H9 (cell line): ENCODE results near the gene CFAP299. TPM values are rescaled to one million over a fixed set of nuclear protein-coding genes. Genes with fewer than 3 reads are reported as not detected.

ENCODE experiments used
- DNase-seq: peaks from one replicate; pipeline ENCODE4 v3.0.0-alpha.2; 2017
- H2AFZ ChIP-seq: one replicate; pipeline ENCODE4 v1.6.1; 2013; ENCODE audit warnings: mild to moderate bottlenecking, low read length, control low read depth, moderate library complexity
- H2AK5ac ChIP-seq: 2 replicates; pipeline ENCODE4 v1.6.1; 2013; ENCODE audit warnings: low read length, control low read depth, mixed read lengths; ENCODE audit not compliant: insufficient read length
- H2BK120ac ChIP-seq: one replicate; pipeline ENCODE4 v1.6.1; 2013; ENCODE audit warnings: low read depth, mild to moderate bottlenecking, low read length, control low read depth, inconsistent platforms; ENCODE audit not compliant: poor library complexity, severe bottlenecking
- H2BK12ac ChIP-seq: 2 replicates; pipeline ENCODE4 v1.6.1; 2013; ENCODE audit warnings: low read length, control low read depth, mixed read lengths, low read depth; ENCODE audit not compliant: insufficient read length
- H2BK15ac ChIP-seq: 2 replicates; pipeline ENCODE4 v1.6.1; 2013; ENCODE audit warnings: low read depth, low read length, control low read depth
- H2BK20ac ChIP-seq: one replicate; pipeline ENCODE4 v1.6.1; 2013; ENCODE audit warnings: low read depth, mild to moderate bottlenecking, low read length, control low read depth, inconsistent platforms; ENCODE audit not compliant: poor library complexity, severe bottlenecking
- H2BK5ac ChIP-seq: 2 replicates; pipeline ENCODE4 v1.6.1; 2013; ENCODE audit warnings: low read length, control low read depth, mixed read lengths; ENCODE audit not compliant: insufficient read length
- H3K14ac ChIP-seq: 2 replicates; pipeline ENCODE4 v1.6.1; 2013; ENCODE audit warnings: low read length, control low read depth; ENCODE audit not compliant: insufficient read depth
- H3K18ac ChIP-seq: 2 replicates; pipeline ENCODE4 v1.6.1; 2013; ENCODE audit warnings: low read depth, mild to moderate bottlenecking, mixed read lengths, low read length, control low read depth; ENCODE audit not compliant: insufficient read length
- H3K23ac ChIP-seq: 2 replicates; pipeline ENCODE4 v1.6.1; 2013; ENCODE audit warnings: low read length, control low read depth, mixed read lengths, low read depth; ENCODE audit not compliant: insufficient read length
- H3K23me2 ChIP-seq: 2 replicates; pipeline ENCODE4 v1.6.1; 2013; ENCODE audit warnings: low read depth, mild to moderate bottlenecking, mixed read lengths, low read length, control low read depth; ENCODE audit not compliant: insufficient read length, poor library complexity, severe bottlenecking
- H3K27ac ChIP-seq: 2 replicates; pipeline ENCODE4 v1.5.1; 2013; ENCODE audit warnings: low read length, control low read depth, mixed read lengths, low read depth; ENCODE audit not compliant: insufficient read length
- H3K27me3 ChIP-seq: 2 replicates; pipeline ENCODE4 v1.6.1; 2013; ENCODE audit warnings: low read length, control low read depth, inconsistent platforms; ENCODE audit not compliant: insufficient read depth
- H3K4ac ChIP-seq: 2 replicates; pipeline ENCODE4 v1.6.1; 2013; ENCODE audit warnings: low read depth, mild to moderate bottlenecking, control low read depth, inconsistent platforms, low read length, moderate library complexity
- H3K4me1 ChIP-seq: 2 replicates; pipeline ENCODE4 v1.6.1; 2013; ENCODE audit warnings: low read length, control low read depth, inconsistent platforms; ENCODE audit not compliant: insufficient read depth
- H3K4me2 ChIP-seq: 2 replicates; pipeline ENCODE4 v1.6.1; 2013; ENCODE audit warnings: low read length, control low read depth, mixed read lengths; ENCODE audit not compliant: insufficient read length, insufficient read depth
- H3K56ac ChIP-seq: 2 replicates; pipeline ENCODE4 v1.6.1; 2013; ENCODE audit warnings: low read depth, mild to moderate bottlenecking, mixed read lengths, low read length, control low read depth; ENCODE audit not compliant: insufficient read length
- H3K79me1 ChIP-seq: 2 replicates; pipeline ENCODE4 v1.6.1; 2013; ENCODE audit warnings: low read depth, mild to moderate bottlenecking, moderate library complexity, low read length, control low read depth, inconsistent platforms; ENCODE audit not compliant: insufficient read depth, poor library complexity, severe bottlenecking
- H3K79me2 ChIP-seq: 2 replicates; pipeline ENCODE4 v1.6.1; 2013; ENCODE audit warnings: low read length, control low read depth, inconsistent platforms; ENCODE audit not compliant: insufficient read depth
- H3K9ac ChIP-seq: 2 replicates; pipeline ENCODE4 v1.6.1; 2013; ENCODE audit warnings: low read length, control low read depth, mixed read lengths; ENCODE audit not compliant: insufficient read length; ENCODE audit errors: extremely low read depth
- H3K9me3 ChIP-seq: one replicate; pipeline ENCODE4 v1.6.1; 2013; ENCODE audit warnings: low read depth, low read length, inconsistent platforms; ENCODE audit not compliant: control insufficient read depth
- H3T11ph ChIP-seq: one replicate; pipeline ENCODE4 v1.6.1; 2013; ENCODE audit warnings: mild to moderate bottlenecking, low read length, control low read depth, inconsistent platforms
- H4K20me1 ChIP-seq: one replicate; pipeline ENCODE4 v1.6.1; 2013; ENCODE audit not compliant: control insufficient read depth, insufficient read length, insufficient read depth
- H4K5ac ChIP-seq: 2 replicates; pipeline ENCODE4 v1.6.1; 2013; ENCODE audit warnings: low read depth, mild to moderate bottlenecking, mixed read lengths, low read length, control low read depth; ENCODE audit not compliant: insufficient read length
- H4K8ac ChIP-seq: replicated peaks from 2 replicates; pipeline ENCODE4 v1.6.1; 2013; ENCODE audit warnings: low read length, control low read depth, mixed read lengths, low read depth; ENCODE audit not compliant: insufficient read length
- H4K91ac ChIP-seq: 2 replicates; pipeline ENCODE4 v1.6.1; 2013; ENCODE audit warnings: low read depth, mild to moderate bottlenecking, moderate library complexity, mixed read lengths, low read length, control low read depth; ENCODE audit not compliant: insufficient read length
- H3K27ac Mint-ChIP-seq, 3 experiments: 2 replicates in 2 of 3; 3 replicates in 1 of 3; pipeline ENCODE4 v1.8.0; 2020 to 2021; ENCODE audit warnings: mixed read lengths in 3 of 3, mild to moderate bottlenecking in 1 of 3, moderate library complexity in 1 of 3
- H3K27me3 Mint-ChIP-seq: 2 replicates; pipeline ENCODE4 v1.8.0; 2021; ENCODE audit warnings: low read depth, mild to moderate bottlenecking, moderate library complexity, mixed read lengths
- H3K36me3 Mint-ChIP-seq, 3 experiments: 2 replicates in 2 of 3; 3 replicates in 1 of 3; pipeline ENCODE4 v1.8.0; 2020 to 2021; ENCODE audit warnings: low read depth in 3 of 3, mixed read lengths in 3 of 3; ENCODE audit not compliant: insufficient read depth in 1 of 3
- H3K4me1 Mint-ChIP-seq, 2 experiments: 2 replicates each; pipeline ENCODE4 v1.8.0; 2020; ENCODE audit warnings: mixed read lengths in 2 of 2
- H3K4me3 Mint-ChIP-seq, 2 experiments: 2 replicates in 1 of 2; 3 replicates in 1 of 2; pipeline ENCODE4 v1.8.0; 2020 to 2021; ENCODE audit warnings: mild to moderate bottlenecking in 2 of 2, mixed read lengths in 2 of 2, moderate library complexity in 1 of 2
- H3K9me3 Mint-ChIP-seq, 2 experiments: 2 replicates in 1 of 2; 3 replicates in 1 of 2; pipeline ENCODE4 v1.8.0; 2020; ENCODE audit warnings: mild to moderate bottlenecking in 2 of 2, mixed read lengths in 2 of 2, moderate library complexity in 1 of 2
- CTCF ChIP-seq: fragments of 200-600 bp; sonication (generic); conservative IDR thresholded peaks from 3 replicates; pipeline ENCODE4 v1.8.0; 2021; ENCODE audit warnings: antibody characterized with exemption, mild to moderate bottlenecking
- WGBS: extraction: QIAGEN DNeasy Blood & Tissue Kit; methylation state at CpG from one replicate; pipeline ENCODE4 v1.1.7; 2013; ENCODE audit warnings: missing lambda C conversion rate, low lambda C conversion rate, mixed read lengths; ENCODE audit not compliant: insufficient read length; ENCODE audit errors: extremely low coverage; 5-methylcytosine and 5-hydroxymethylcytosine counted together
- total RNA-seq: library from RNA; stranded (reverse); gene quantifications from 2 replicates; pipeline ENCODE4 v1.2.1, GENCODE V29; 2021

The CFAP299 gene
- total RNA-seq, 1 experiment from 2014 or later = not detected

GRCh38 chr4:80538276-80538926 lies 202.9 kb downstream of the CFAP299 start:
- H2AFZ ChIP-seq = no peak overlapping the region
- H3K14ac ChIP-seq = no peak overlapping the region
- no peak overlapping the region for H4K5ac ChIP-seq
- no peaks in the 10 kb centered on the region for H4K20me1 ChIP-seq
- H3K4me1 Mint-ChIP-seq = peaks cover 17 to 20% of the 10 kb centered on the region in 2 experiments
- H3K79me2 ChIP-seq = no peaks in the 10 kb centered on the region
- H4K8ac ChIP-seq = no peak overlapping the region
- H3K4ac ChIP-seq = no peak overlapping the region
- no peak overlapping the region for H3K9ac ChIP-seq
- no peak overlapping the region for H3K27ac Mint-ChIP-seq
- H3K4me2 ChIP-seq = no peak overlapping the region
- no peak overlapping the region for H3K56ac ChIP-seq
- no peak overlapping the region for H2BK12ac ChIP-seq
- no peak overlapping the region for H3K23ac ChIP-seq
- H4K91ac ChIP-seq = no peak overlapping the region
- no peaks in the 10 kb centered on the region; a peak in 1 of 7 replicates for H3K36me3 Mint-ChIP-seq
- H2BK20ac ChIP-seq = no peak overlapping the region
- H3K27me3 Mint-ChIP-seq = no peaks in the 10 kb centered on the region
- DNase-seq = no peak
- no CpG with 5 or more reads among the region's 4 CpGs for WGBS
- no peak overlapping the region for H3K4me3 Mint-ChIP-seq
- H2BK5ac ChIP-seq = no peak overlapping the region
- H2BK15ac ChIP-seq = no peak overlapping the region
- no peaks in the 10 kb centered on the region for H3K9me3 Mint-ChIP-seq
- H3K9me3 ChIP-seq = no peaks in the 10 kb centered on the region
- no peak overlapping the region for H2BK120ac ChIP-seq
- H2AK5ac ChIP-seq = no peak overlapping the region
- H3K27me3 ChIP-seq = no peaks in the 10 kb centered on the region
- H3K18ac ChIP-seq = no peak overlapping the region
- H3T11ph ChIP-seq = no peak overlapping the region
- no peaks in the 10 kb centered on the region for H3K4me1 ChIP-seq
- TF ChIP-seq CTCF = no peak
- H3K79me1 ChIP-seq = no peaks in the 10 kb centered on the region
- H3K27ac ChIP-seq = no peak overlapping the region
- H3K23me2 ChIP-seq = no peaks in the 10 kb centered on the region
